H1 (cell line): ENCODE data around the gene RPS19. TPM values are rescaled to one million over a fixed set of nuclear protein-coding genes. Genes with fewer than 3 reads are reported as not detected.
A peak's percentile ranks its signal among the peaks of the same experiment; 100 is the strongest.

ENCODE experiments used
- CTCF ChIA-PET: fragments of 300-600 bp; sonication (Branson Sonifier 250); formaldehyde crosslinking; loops from one replicate; lab custom pipeline; 2021; ENCODE audit not compliant: partially characterized antibody; lab: Charles Lee
- POLR2A ChIA-PET: fragments of 300-600 bp; sonication (Branson Sonifier 250); formaldehyde crosslinking; loops from one replicate; lab custom pipeline; 2021; ENCODE audit warnings: inconsistent platforms; ENCODE audit not compliant: partially characterized antibody; lab: Charles Lee
- DNase-seq, 2 experiments: peaks; one replicate each; pipeline versions ENCODE4 v3.0.0 to v3.0.0-alpha.2; 2010 to 2022; ENCODE audit warnings: low spot score in 2 of 2, low read depth in 1 of 2, mixed read lengths in 1 of 2
- FAIRE-seq: peaks from 2 replicates; lab custom pipeline; 2011; peaks lifted over from hg19 to GRCh38; lab: Jason Lieb, UNC
- H2AFZ ChIP-seq: 2 replicates; pipeline ENCODE4 v1.8.1; 2012; ENCODE audit warnings: low read length, inconsistent platforms
- H2AK5ac ChIP-seq: 2 replicates; pipeline ENCODE4 v1.6.1; 2013; ENCODE audit warnings: low read depth, low read length
- H2BK120ac ChIP-seq: replicated peaks from 2 replicates; pipeline ENCODE3; 2013; ENCODE audit warnings: low read depth, low read length, inconsistent platforms
- H2BK12ac ChIP-seq: 2 replicates; pipeline ENCODE4 v1.6.1; 2013; ENCODE audit warnings: low read depth, low read length
- H2BK15ac ChIP-seq: 2 replicates; pipeline ENCODE4 v1.6.1; 2013; ENCODE audit warnings: low read length
- H2BK20ac ChIP-seq: 2 replicates; pipeline ENCODE4 v1.6.1; 2013; ENCODE audit warnings: low read length
- H2BK5ac ChIP-seq: 2 replicates; pipeline ENCODE4 v1.6.1; 2013; ENCODE audit warnings: low read depth, low read length
- H3K14ac ChIP-seq: 2 replicates; pipeline ENCODE4 v1.6.1; 2013; ENCODE audit warnings: inconsistent platforms; ENCODE audit not compliant: insufficient read length
- H3K18ac ChIP-seq: 2 replicates; pipeline ENCODE4 v1.6.1; 2013; ENCODE audit warnings: low read length; ENCODE audit errors: extremely low read depth
- H3K23ac ChIP-seq: 2 replicates; pipeline ENCODE4 v1.6.1; 2013; ENCODE audit warnings: inconsistent platforms; ENCODE audit not compliant: insufficient read length
- H3K23me2 ChIP-seq: 2 replicates; pipeline ENCODE4 v1.6.1; 2013; ENCODE audit warnings: low read depth, low read length
- H3K27ac ChIP-seq: 2 replicates; pipeline ENCODE4 v1.6.1; 2011; ENCODE audit warnings: low read depth, low read length, inconsistent platforms
- H3K27me3 ChIP-seq, 4 experiments: replicated peaks in 1 of 4; 1 replicate in 1 of 4; 2 replicates in 3 of 4; pipeline versions ENCODE4 v1.6.1 to v1.8.1; 2011 to 2013; ENCODE audit warnings: low read length in 3 of 4, mild to moderate bottlenecking in 3 of 4, inconsistent platforms in 2 of 4, mixed read lengths in 2 of 4, moderate library complexity in 1 of 4; ENCODE audit not compliant: control insufficient read depth in 3 of 4, insufficient read depth in 3 of 4; ENCODE audit errors: extremely low read depth in 1 of 4
- H3K36me3 ChIP-seq, 4 experiments: 2 replicates each; pipeline versions ENCODE4 v1.6.1 to v1.8.1; 2011 to 2013; ENCODE audit warnings: mild to moderate bottlenecking in 4 of 4, low read length in 3 of 4, moderate library complexity in 2 of 4, control low read depth in 1 of 4, inconsistent platforms in 1 of 4; ENCODE audit not compliant: insufficient read depth in 4 of 4, control insufficient read depth in 2 of 4
- H3K4ac ChIP-seq: replicated peaks from 2 replicates; pipeline ENCODE3; 2013; ENCODE audit warnings: low read length, low read depth, mixed read lengths, inconsistent platforms; ENCODE audit not compliant: insufficient read length
- H3K4me1 ChIP-seq, 4 experiments: replicated peaks in 1 of 4; 1 replicate in 1 of 4; 2 replicates in 3 of 4; pipeline versions ENCODE4 v1.6.1 to v1.8.1; 2011 to 2013; ENCODE audit warnings: low read length in 3 of 4, inconsistent platforms in 2 of 4, mixed read lengths in 1 of 4; ENCODE audit not compliant: insufficient read depth in 4 of 4, control insufficient read depth in 3 of 4
- H3K4me2 ChIP-seq, 2 experiments: 2 replicates each; pipeline versions ENCODE4 v1.6.1 to v1.8.1; 2011 to 2013; ENCODE audit warnings: low read depth in 2 of 2, low read length in 2 of 2, control low read depth in 1 of 2, inconsistent platforms in 1 of 2, mild to moderate bottlenecking in 1 of 2; ENCODE audit not compliant: insufficient read depth in 1 of 2
- H3K4me3 ChIP-seq, 4 experiments: fragments of 200-600, 300-600 bp in 1 of 4; sonication (generic), shearing (Covaris generic), sonication (Bioruptor Twin) in 1 of 4; 2 replicates each; pipeline versions ENCODE4 v1.5.1 to v1.8.1; 2011 to 2016; ENCODE audit warnings: low read length in 4 of 4, low read depth in 3 of 4, control low read depth in 2 of 4, inconsistent platforms in 2 of 4, mild to moderate bottlenecking in 2 of 4, mixed read lengths in 1 of 4, moderate library complexity in 1 of 4; ENCODE audit not compliant: insufficient read depth in 2 of 4; ENCODE audit errors: extremely low read depth in 1 of 4
- H3K56ac ChIP-seq: replicated peaks from 2 replicates; pipeline ENCODE3; 2013; ENCODE audit warnings: low read depth, mild to moderate bottlenecking, mixed read lengths, low read length, inconsistent platforms; ENCODE audit not compliant: insufficient read length
- H3K79me1 ChIP-seq: 2 replicates; pipeline ENCODE4 v1.6.1; 2013; ENCODE audit warnings: low read depth, low read length, control low read depth
- H3K79me2 ChIP-seq, 2 experiments: 2 replicates each; pipeline versions ENCODE4 v1.6.1 to v1.8.1; 2012 to 2013; ENCODE audit warnings: low read length in 2 of 2, mild to moderate bottlenecking in 2 of 2, inconsistent platforms in 1 of 2; ENCODE audit not compliant: insufficient read depth in 2 of 2, control insufficient read depth in 1 of 2
- H3K9ac ChIP-seq, 4 experiments: replicated peaks in 1 of 4; 1 replicate in 1 of 4; 2 replicates in 3 of 4; pipeline versions ENCODE4 v1.6.1 to v1.8.1; 2011 to 2013; ENCODE audit warnings: low read depth in 3 of 4, low read length in 3 of 4, control low read depth in 2 of 4, mild to moderate bottlenecking in 2 of 4, moderate library complexity in 2 of 4, inconsistent platforms in 1 of 4; ENCODE audit errors: extremely low read depth in 1 of 4
- H3K9me3 ChIP-seq, 2 experiments: 2 replicates each; pipeline versions ENCODE4 v1.6.1 to v1.8.1; 2012 to 2013; ENCODE audit warnings: mild to moderate bottlenecking in 2 of 2, moderate library complexity in 2 of 2, control low read depth in 1 of 2, inconsistent platforms in 1 of 2, low read depth in 1 of 2, low read length in 1 of 2, mixed read lengths in 1 of 2; ENCODE audit not compliant: insufficient read depth in 2 of 2
- H4K20me1 ChIP-seq, 2 experiments: replicated peaks in 1 of 2; 2 replicates each; pipeline versions ENCODE3 to v1.8.1; 2011 to 2013; ENCODE audit warnings: inconsistent platforms in 2 of 2, low read length in 2 of 2, mild to moderate bottlenecking in 1 of 2; ENCODE audit not compliant: insufficient read depth in 2 of 2, control insufficient read depth in 1 of 2
- H4K5ac ChIP-seq: 2 replicates; pipeline ENCODE4 v1.6.1; 2013; ENCODE audit warnings: low read length, low read depth, mixed read lengths, inconsistent platforms; ENCODE audit not compliant: insufficient read length
- H4K8ac ChIP-seq: 2 replicates; pipeline ENCODE4 v1.8.0; 2013; ENCODE audit warnings: mild to moderate bottlenecking, moderate library complexity, low read length, inconsistent platforms; ENCODE audit not compliant: insufficient read depth; ENCODE audit errors: extremely low read depth
- H4K91ac ChIP-seq: replicated peaks from 2 replicates; pipeline ENCODE3; 2013; ENCODE audit warnings: low read length, mixed read lengths, inconsistent platforms; ENCODE audit not compliant: insufficient read length
- ASH2L ChIP-seq: fragments of 200-600, 300-600 bp; sonication (generic); IDR thresholded peaks from one replicate; pipeline ENCODE4 v1.7.1; 2017; ENCODE audit warnings: low read length
- CTBP2 ChIP-seq: IDR thresholded peaks from 2 replicates; pipeline ENCODE4 v1.7.0; 2011; ENCODE audit warnings: borderline replicate concordance, mild to moderate bottlenecking, moderate library complexity, mixed read lengths, low read length; ENCODE audit not compliant: insufficient read depth, insufficient read length
- EZH2 ChIP-seq: fragments of 200-600 bp; sonication (generic); IDR thresholded peaks from 2 replicates; pipeline ENCODE4 v1.7.1; 2012; ENCODE audit warnings: low read depth, mild to moderate bottlenecking, moderate library complexity, low read length, inconsistent platforms; ENCODE audit not compliant: severe bottlenecking
- KDM1A ChIP-seq: fragments of 200-600, 300-600 bp; sonication (generic); IDR thresholded peaks from 2 replicates; pipeline ENCODE4 v1.7.1; 2016; ENCODE audit warnings: mild to moderate bottlenecking, low read length, borderline replicate concordance
- RNF2 ChIP-seq: fragments of 200-900, 300-1000 bp; sonication (generic); IDR thresholded peaks from 2 replicates; pipeline ENCODE4 v1.7.1; 2016; ENCODE audit warnings: borderline replicate concordance, low read depth, mild to moderate bottlenecking, antibody characterized with exemption, low read length; ENCODE audit not compliant: poor library complexity, severe bottlenecking; ENCODE audit errors: missing control alignments
- WGBS, 2 experiments: shearing (Covaris generic) in 1 of 2; methylation state at CpG; one replicate each; pipeline versions ENCODE4 v1.1.6 to v1.1.7; 2013 to 2015; ENCODE audit warnings: low lambda C conversion rate in 2 of 2, mixed read lengths in 2 of 2, inconsistent platforms in 1 of 2, low coverage in 1 of 2, missing lambda C conversion rate in 1 of 2; ENCODE audit not compliant: insufficient replicate concordance in 2 of 2, insufficient coverage in 1 of 2, insufficient read length in 1 of 2; ENCODE audit errors: extremely low coverage in 1 of 2, missing lambda C conversion rate in 1 of 2; 5-methylcytosine and 5-hydroxymethylcytosine counted together
- polyA plus RNA-seq, 7 experiments: library from polyadenylated mRNA; depleted of rRNA in 3 of 7; stranded (reverse) in 5 of 7; unstranded in 2 of 7; fragments of >200 nt in 5 of 7; fragments of 200-250 nt in 2 of 7; gene quantifications; 1 replicate in 5 of 7; 2 replicates in 1 of 7; 4 replicates in 1 of 7; pipeline versions ENCODE4 v1.2.1 to v1.2.3, GENCODE V29; 2011 to 2013; ENCODE audit warnings: missing spikeins in 2 of 7, mixed read lengths in 2 of 7
- total RNA-seq: library from RNA; stranded (reverse); fragmentation: NEBNext Ultra II Directional; extraction: Animal tissue kit (Norgen Biotek cat#: 25700); gene quantifications from 2 replicates; pipeline ENCODE4 v1.2.1, GENCODE V29; 2021

The RPS19 gene
- total and polyA plus RNA-seq, 2 of the 8 experiments (the other 6 are each of a cell fraction or from before 2014, with no cell fraction given), result 2,817 to 5,751 TPM

DNA sequence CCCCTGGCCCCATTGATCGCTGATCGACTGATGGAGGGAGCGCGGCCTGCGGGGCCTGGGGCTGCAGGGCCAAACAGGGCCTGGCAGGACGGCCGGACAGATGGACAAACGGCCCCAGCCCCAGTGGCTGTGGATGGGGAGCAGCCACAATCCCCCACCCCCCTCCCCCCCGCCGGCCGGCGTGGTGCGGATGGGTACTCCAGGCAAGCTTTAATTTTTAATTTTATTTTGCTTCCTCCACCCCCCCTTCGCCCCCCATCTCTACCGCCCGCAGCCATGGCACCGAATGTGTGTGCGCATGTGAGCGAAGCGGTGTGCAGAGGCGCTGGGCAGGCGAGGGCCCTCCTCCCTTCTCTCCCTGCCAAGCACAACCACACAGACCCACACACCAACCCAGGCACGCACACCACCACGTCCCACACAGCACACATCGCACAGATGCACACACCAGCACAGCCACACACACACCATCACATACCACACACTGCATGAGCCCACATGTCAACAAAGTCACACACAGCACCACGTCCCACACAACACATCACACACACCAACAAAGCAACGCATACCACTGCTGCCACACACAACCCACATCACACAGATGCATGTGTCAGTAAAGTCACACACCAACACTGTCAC lies 55.8 kb downstream of the RPS19 start:
- Histone ChIP-seq H3K27me3 (peaks cover 59 to 100% (median 97%) of the 10 kb centered on the region in 4 experiments), H3K4me1 (peaks cover 0 to 21% (median 7%) of the 10 kb centered on the region in 4 experiments; a peak in 5 of 7 replicates), H2BK5ac (no peak overlapping the region), H2AFZ (no peak overlapping the region), H4K91ac (no peak overlapping the region), H3K27ac (no peak overlapping the region), H3K4ac (peak overlapping the region; percentile 13), H2BK20ac (peak overlapping the region; percentile 97), H3K4me2 (peak overlapping the region in 1 of 2 experiments; percentile 54; a peak in 1 of 4 replicates), H2BK12ac (peak overlapping the region; percentile 95; the same call in 1 of the 2 replicates), H3K9ac (peak overlapping the region in 1 of 4 experiments; percentile 6; a peak in 1 of 7 replicates), H3K4me3 (no peak overlapping the region), H4K8ac (peak overlapping the region; percentile 19; the same call in 1 of the 2 replicates), H3K18ac (no peak overlapping the region), H2BK15ac (peak overlapping the region; percentile 100), H3K23ac (peak overlapping the region; percentile 28), H3K9me3 (no peaks in the 10 kb centered on the region), H4K5ac (no peak overlapping the region), H3K23me2 (peaks cover 20% of the 10 kb centered on the region), H3K36me3 (no peaks in the 10 kb centered on the region), H3K79me2 (no peaks in the 10 kb centered on the region), H3K14ac (no peak overlapping the region), H3K56ac (no peak overlapping the region), H2BK120ac (no peak overlapping the region), H2AK5ac (peak overlapping the region; percentile 96), H4K20me1 (peaks cover 5 to 52% of the 10 kb centered on the region in 2 experiments), H3K79me1 (peaks cover 1% of the 10 kb centered on the region)
- FAIRE-seq (no peak), DNase-seq (no peak)
- WGBS, 2 experiments, result 53% methylated on average over 21 of the region's 27 CpGs; no CpG with 5 or more reads in 1 of the 2 experiments
- POLR2A ChIA-PET, result interaction anchor here (0.7 kb wide), 1 partner anchor 13 kb away, joined by 3 read pairs; no protein-coding TSS in a partner anchor
- CTCF ChIA-PET, result no interaction called here
- TF ChIP-seq CTBP2 (no peak), ASH2L (no peak), EZH2 (peak; percentile 12), RNF2 (peak; percentile 14), KDM1A (no peak)
